Kidney tubule cell (primary cell): Measurements from ENCODE around the gene LYZL6.
"Not testable (repeated sequence)": the region's sequence is repeated elsewhere in the genome, so short reads cannot be mapped to it uniquely, and the experiment has no call there.

Experiments
- DNase-seq: peaks from one replicate; pipeline ENCODE4 v3.0.0-alpha.2; 2018; ENCODE audit warnings: low spot score

The LYZL6 gene

GRCh38 chr17:35947156-35947585 lies 3.7 kb upstream of the LYZL6 start:
- peak; percentile 54 for DNase-seq

- peak; percentile 49 for DNase-seq
These were observed 638 bp upstream of the LYZL6 start for GRCh38 chr17:35944151-35944550.

- DNase-seq = no peak
These were observed 826 bp downstream of the LYZL6 start for GRCh38 chr17:35942588-35943186.

- not testable (repeated sequence) for DNase-seq
These were observed 5.0 kb downstream of the LYZL6 start for GRCh38 chr17:35938492-35938891.

- no peak for DNase-seq
These were observed 7.5 kb downstream of the LYZL6 start for GRCh38 chr17:35936063-35936462.

- DNase-seq = no peak
These were observed 8.8 kb downstream of the LYZL6 start for GRCh38 chr17:35934760-35935159.

- DNase-seq = no peak
These were observed 10.9 kb downstream of the LYZL6 start for GRCh38 chr17:35932586-35932985.

- DNase-seq = no peak
These were observed 11.6 kb downstream of the LYZL6 start for GRCh38 chr17:35931794-35932425.

- peak; percentile 84 for DNase-seq
These were observed 13.1 kb downstream of the LYZL6 start, which contains the start of gene RDM1 for GRCh38 chr17:35930211-35931065. TSS of gene RDM1 (minus strand) at chr17:35930773. CDS start at chr17:35930727, 46 bp downstream.

- no peak for DNase-seq
These were observed 15.8 kb downstream of the LYZL6 start for GRCh38 chr17:35927714-35928113.

- no peak for DNase-seq
These were observed 19.9 kb downstream of the LYZL6 start for GRCh38 chr17:35923609-35924114.

- DNase-seq = no peak
These were observed 23.3 kb downstream of the LYZL6 start for GRCh38 chr17:35920229-35920628.

GRCh38 chr17:35918665-35919064 lies 24.8 kb downstream of the LYZL6 start:
- no peak for DNase-seq

GRCh38 chr17:35917519-35918213 lies 25.8 kb downstream of the LYZL6 start:
- DNase-seq = no peak

- DNase-seq = peak; percentile 57
These were observed 28.2 kb downstream of the LYZL6 start for GRCh38 chr17:35915153-35915964.

- DNase-seq = no peak
These were observed 29.2 kb downstream of the LYZL6 start for GRCh38 chr17:35914354-35914753.

GRCh38 chr17:35913609-35914008 lies 29.9 kb downstream of the LYZL6 start:
- no peak for DNase-seq

GRCh38 chr17:35912942-35913341 lies 30.6 kb downstream of the LYZL6 start:
- DNase-seq = no peak

GRCh38 chr17:35912339-35912912 lies 31.1 kb downstream of the LYZL6 start:
- no peak for DNase-seq

- no peak for DNase-seq
These were observed 34.1 kb downstream of the LYZL6 start for GRCh38 chr17:35909408-35909807.

- no peak for DNase-seq
These were observed 35.8 kb downstream of the LYZL6 start for GRCh38 chr17:35907691-35908090.
